Mesenchymal stem cell (in vitro differentiated cells and primary cell): ENCODE data around the gene MUC5AC.
"Not testable (repeated sequence)": the region's sequence is repeated elsewhere in the genome, so short reads cannot be mapped to it uniquely, and the experiment has no call there.

Experiments
- DNase-seq: peaks from one replicate; pipeline ENCODE4 v3.0.0-alpha.2; 2013
- H2AFZ ChIP-seq: one replicate; pipeline ENCODE4 v1.6.1; 2013; ENCODE audit warnings: low read depth, mild to moderate bottlenecking, control low read depth, inconsistent platforms, low read length, moderate library complexity
- H2AK5ac ChIP-seq: 2 replicates; pipeline ENCODE4 v1.6.1; 2013; ENCODE audit warnings: low read length, moderate library complexity, mild to moderate bottlenecking, inconsistent platforms; ENCODE audit not compliant: severe bottlenecking
- H2BK120ac ChIP-seq: one replicate; pipeline ENCODE4 v1.6.1; 2013; ENCODE audit warnings: low read depth, mild to moderate bottlenecking, inconsistent platforms, low read length, moderate library complexity
- H2BK12ac ChIP-seq, 2 experiments: one replicate each; pipeline ENCODE4 v1.6.1; 2013; ENCODE audit warnings: inconsistent platforms in 2 of 2, low read length in 2 of 2, mild to moderate bottlenecking in 2 of 2, moderate library complexity in 2 of 2, control low read depth in 1 of 2
- H2BK15ac ChIP-seq: one replicate; pipeline ENCODE4 v1.6.1; 2013; ENCODE audit warnings: mild to moderate bottlenecking, low read depth, inconsistent platforms; ENCODE audit not compliant: poor library complexity, severe bottlenecking
- H2BK5ac ChIP-seq: 2 replicates; pipeline ENCODE4 v1.6.1; 2013; ENCODE audit warnings: low read depth, mild to moderate bottlenecking, low read length, control low read depth, inconsistent platforms; ENCODE audit not compliant: poor library complexity, severe bottlenecking
- H3K14ac ChIP-seq, 2 experiments: one replicate each; pipeline ENCODE4 v1.6.1; 2013; ENCODE audit warnings: inconsistent platforms in 2 of 2, low read length in 2 of 2, control low read depth in 1 of 2, mild to moderate bottlenecking in 1 of 2, moderate library complexity in 1 of 2
- H3K18ac ChIP-seq, 2 experiments: one replicate each; pipeline ENCODE4 v1.6.1; 2013; ENCODE audit warnings: inconsistent platforms in 2 of 2, low read length in 2 of 2, control low read depth in 1 of 2, low read depth in 1 of 2, mild to moderate bottlenecking in 1 of 2
- H3K23ac ChIP-seq, 2 experiments: one replicate each; pipeline ENCODE4 v1.6.1; 2013; ENCODE audit warnings: inconsistent platforms in 2 of 2, low read length in 2 of 2, mild to moderate bottlenecking in 2 of 2, moderate library complexity in 2 of 2, control low read depth in 1 of 2
- H3K27ac ChIP-seq: 2 replicates; pipeline ENCODE4 v1.5.1; 2013; ENCODE audit warnings: mild to moderate bottlenecking, moderate library complexity, low read length, control low read depth, inconsistent platforms; ENCODE audit not compliant: poor library complexity, severe bottlenecking
- H3K27me3 ChIP-seq, 2 experiments: 2 replicates each; pipeline versions ENCODE4 v1.6.1 to v1.7.0; 2013; ENCODE audit warnings: low read length in 2 of 2, mild to moderate bottlenecking in 2 of 2, moderate library complexity in 2 of 2, control low read depth in 1 of 2, inconsistent platforms in 1 of 2; ENCODE audit not compliant: control insufficient read depth in 1 of 2, insufficient read depth in 1 of 2
- H3K36me3 ChIP-seq, 2 experiments: 2 replicates each; pipeline versions ENCODE4 v1.6.1 to v1.7.0; 2013; ENCODE audit warnings: low read length in 2 of 2, control low read depth in 1 of 2, inconsistent platforms in 1 of 2, low read depth in 1 of 2, mild to moderate bottlenecking in 1 of 2; ENCODE audit not compliant: insufficient read depth in 2 of 2, control insufficient read depth in 1 of 2
- H3K4ac ChIP-seq, 2 experiments: one replicate each; pipeline ENCODE4 v1.6.1; 2013; ENCODE audit warnings: inconsistent platforms in 2 of 2, low read length in 2 of 2, mild to moderate bottlenecking in 2 of 2, moderate library complexity in 2 of 2, control low read depth in 1 of 2, low read depth in 1 of 2
- H3K4me1 ChIP-seq: 2 replicates; pipeline ENCODE4 v1.6.1; 2013; ENCODE audit warnings: low read depth, low read length, control low read depth; ENCODE audit not compliant: control insufficient read depth, insufficient read depth
- H3K4me2 ChIP-seq: 2 replicates; pipeline ENCODE4 v1.6.1; 2013; ENCODE audit warnings: low read length, mild to moderate bottlenecking, inconsistent platforms; ENCODE audit not compliant: poor library complexity, severe bottlenecking
- H3K4me3 ChIP-seq, 2 experiments: 2 replicates each; pipeline versions ENCODE4 v1.5.1 to v1.7.0; 2013; ENCODE audit warnings: low read length in 2 of 2, mild to moderate bottlenecking in 2 of 2, control low read depth in 1 of 2, low read depth in 1 of 2; ENCODE audit not compliant: insufficient read depth in 1 of 2
- H3K79me1 ChIP-seq: replicated peaks from 2 replicates; pipeline ENCODE4 v1.6.1; 2013; ENCODE audit warnings: mild to moderate bottlenecking, control low read depth, low read length, inconsistent platforms; ENCODE audit not compliant: poor library complexity, severe bottlenecking
- H3K9ac ChIP-seq: 2 replicates; pipeline ENCODE4 v1.7.0; 2013; ENCODE audit warnings: mild to moderate bottlenecking, low read length, moderate library complexity
- H3K9me3 ChIP-seq: 2 replicates; pipeline ENCODE4 v1.7.0; 2013; ENCODE audit warnings: mild to moderate bottlenecking, low read length; ENCODE audit not compliant: control insufficient read depth
- H4K8ac ChIP-seq: one replicate; pipeline ENCODE4 v1.6.1; 2013; ENCODE audit warnings: inconsistent platforms, mild to moderate bottlenecking, low read length, moderate library complexity
- H4K91ac ChIP-seq: one replicate; pipeline ENCODE4 v1.6.1; 2013; ENCODE audit warnings: mild to moderate bottlenecking, low read length, inconsistent platforms
- whole genome bisulfite sequencing: methylation state at CpG from one replicate; pipeline ENCODE4 v1.1.7; 2013; ENCODE audit warnings: mixed read lengths; 5-methylcytosine and 5-hydroxymethylcytosine counted together

The MUC5AC gene

GRCh38 chr11:1152316-1153104 lies 5.2 kb upstream of the MUC5AC start:
- no peak overlapping the region for H3K9ac ChIP-seq
- no peak overlapping the region for H2BK15ac ChIP-seq
- H2BK120ac ChIP-seq = no peak overlapping the region
- H2BK5ac ChIP-seq = peak overlapping the region; percentile 81
- WGBS = 86% methylated on average over 21 of the region's 22 CpGs
- no peak overlapping the region for H2AFZ ChIP-seq
- DNase-seq = peak; percentile 38
- H4K91ac ChIP-seq = no peak overlapping the region
- no peak overlapping the region for H3K4me3 ChIP-seq
- H3K79me1 ChIP-seq = no peaks in the 10 kb centered on the region
- H3K4me1 ChIP-seq = peaks cover 54% of the 10 kb centered on the region
- H3K4me2 ChIP-seq = peak overlapping the region; percentile 12
- peaks cover 0 to 10% of the 10 kb centered on the region in 2 experiments for H3K27me3 ChIP-seq
- no peak overlapping the region for H3K4ac ChIP-seq
- no peak overlapping the region for H3K18ac ChIP-seq
- H2AK5ac ChIP-seq = peak overlapping the region; percentile 79
- peak overlapping the region; percentile 77 for H3K27ac ChIP-seq
- no peak overlapping the region for H4K8ac ChIP-seq
- no peak overlapping the region for H2BK12ac ChIP-seq
- H3K14ac ChIP-seq = no peak overlapping the region
- H3K9me3 ChIP-seq = no peaks in the 10 kb centered on the region
- no peak overlapping the region for H3K23ac ChIP-seq
- H3K36me3 ChIP-seq = no peaks in the 10 kb centered on the region

GRCh38 chr11:1153105-1153950 lies 4.4 kb upstream of the MUC5AC start:
- Histone ChIP-seq H2AK5ac (peak overlapping the region; percentile 61), H3K36me3 (no peaks in the 10 kb centered on the region), H2BK5ac (peak overlapping the region; percentile 91), H3K4me3 (no peak overlapping the region), H3K4me1 (peaks cover 57% of the 10 kb centered on the region), H4K91ac (no peak overlapping the region), H3K4ac (no peak overlapping the region), H3K9me3 (no peaks in the 10 kb centered on the region), H3K14ac (no peak overlapping the region), H3K27ac (peak overlapping the region; percentile 58), H3K79me1 (no peaks in the 10 kb centered on the region), H2AFZ (no peak overlapping the region), H3K4me2 (no peak overlapping the region), H3K9ac (peak overlapping the region; percentile 50), H3K18ac (no peak overlapping the region), H2BK15ac (no peak overlapping the region), H4K8ac (no peak overlapping the region), H3K27me3 (peaks cover 0 to 6% of the 10 kb centered on the region in 2 experiments), H2BK120ac (no peak overlapping the region), H3K23ac (no peak overlapping the region), H2BK12ac (no peak overlapping the region)
- DNase-seq = no peak
- WGBS = 89% methylated on average over 28 of the region's 28 CpGs

- Histone ChIP-seq H2BK15ac (no peak overlapping the region), H3K27me3 (peaks cover 0 to 10% of the 10 kb centered on the region in 2 experiments), H2BK5ac (peak overlapping the region; percentile 91), H2AFZ (no peak overlapping the region), H2BK120ac (no peak overlapping the region), H3K4me2 (no peak overlapping the region), H3K4ac (no peak overlapping the region), H3K27ac (peak overlapping the region; percentile 58), H3K18ac (no peak overlapping the region), H3K14ac (no peak overlapping the region), H3K79me1 (no peaks in the 10 kb centered on the region), H3K4me1 (peaks cover 58% of the 10 kb centered on the region), H3K36me3 (no peaks in the 10 kb centered on the region), H3K9ac (peak overlapping the region; percentile 50), H4K91ac (no peak overlapping the region), H3K9me3 (no peaks in the 10 kb centered on the region), H2BK12ac (no peak overlapping the region), H3K4me3 (peak overlapping the region in 1 of 2 experiments; percentile 6), H2AK5ac (peak overlapping the region; percentile 49), H4K8ac (no peak overlapping the region), H3K23ac (no peak overlapping the region)
- WGBS = 39% methylated on average over 13 of the region's 14 CpGs
- peak; percentile 89 for DNase-seq
These were observed 3.7 kb upstream of the MUC5AC start for GRCh38 chr11:1153951-1154493.

- no CpG with 5 or more reads among the region's 3 CpGs for WGBS
- not testable (repeated sequence) for H3K9me3 ChIP-seq, H2BK120ac ChIP-seq
These were observed 3.1 kb upstream of the MUC5AC start for GRCh38 chr11:1154656-1155055.

More at GRCh38 chr11:1154656-1155055, 3.1 kb upstream of the MUC5AC start:
- not testable (repeated sequence) for H4K8ac ChIP-seq, H3K79me1 ChIP-seq, H3K4ac ChIP-seq, H3K14ac ChIP-seq, H3K27ac ChIP-seq, H2BK12ac ChIP-seq, H3K4me3 ChIP-seq, H3K27me3 ChIP-seq, H4K91ac ChIP-seq, H2AK5ac ChIP-seq, H3K23ac ChIP-seq, DNase-seq, H3K18ac ChIP-seq, H2BK5ac ChIP-seq, H3K9ac ChIP-seq, H2AFZ ChIP-seq, H3K4me2 ChIP-seq, H3K36me3 ChIP-seq, H2BK15ac ChIP-seq
- H3K4me1 ChIP-seq = peaks cover 57% of the 10 kb centered on the region
